Measurements from ENCODE around the gene F13A1. TPM values are rescaled to one million over a fixed set of nuclear protein-coding genes. Genes with fewer than 3 reads are reported as not detected.

F13A1 gene
- total and polyA plus RNA-seq, 2 of the 8 experiments (the other 6 are each of a cell fraction or from before 2014, with no cell fraction given), result 0.57 to 1.5 TPM

- no peak for TF ChIP-seq TAF7 (optimal IDR thresholded peaks at IDR 0.05; ENCODE audit: borderline replicate concordance, low read depth, low read length)
- no peak for TF ChIP-seq TAF1 (IDR thresholded peaks at IDR 0.05; ENCODE audit: low read depth, low read length)
- TF ChIP-seq BACH1 (IDR thresholded peaks at IDR 0.05; ENCODE audit: low read length), result no peak
- TF ChIP-seq SIN3A (conservative IDR thresholded peaks at IDR 0.05 in 1 of 2, IDR thresholded peaks at IDR 0.05 in 1 of 2; ENCODE audit: low read depth in 1 of 2, low read length in 2 of 2), result no peak
These were observed 139.8 kb downstream of the F13A1 start (continued) for GRCh38 chr6:6180684-6181083.

All from H1 (cell line).